H1 (cell line): ENCODE data around the gene DKKL1. TPM values are rescaled to one million over a fixed set of nuclear protein-coding genes. Genes with fewer than 3 reads are reported as not detected.

Experiments
- CTCF ChIA-PET: fragments of 300-600 bp; sonication (Branson Sonifier 250); formaldehyde crosslinking; loops from one replicate; lab custom pipeline; 2021; ENCODE audit not compliant: partially characterized antibody; lab: Charles Lee
- POLR2A ChIA-PET: fragments of 300-600 bp; sonication (Branson Sonifier 250); formaldehyde crosslinking; loops from one replicate; lab custom pipeline; 2021; ENCODE audit warnings: inconsistent platforms; ENCODE audit not compliant: partially characterized antibody; lab: Charles Lee
- DNase-seq, 2 experiments: peaks; one replicate each; pipeline versions ENCODE4 v3.0.0 to v3.0.0-alpha.2; 2010 to 2022; ENCODE audit warnings: low spot score in 2 of 2, low read depth in 1 of 2, mixed read lengths in 1 of 2
- FAIRE-seq: peaks from 2 replicates; lab custom pipeline; 2011; peaks lifted over from hg19 to GRCh38; lab: Jason Lieb, UNC
- H2AFZ ChIP-seq: 2 replicates; pipeline ENCODE4 v1.8.1; 2012; ENCODE audit warnings: low read length, inconsistent platforms
- H2AK5ac ChIP-seq: 2 replicates; pipeline ENCODE4 v1.6.1; 2013; ENCODE audit warnings: low read depth, low read length
- H2BK120ac ChIP-seq: replicated peaks from 2 replicates; pipeline ENCODE3; 2013; ENCODE audit warnings: low read depth, low read length, inconsistent platforms
- H2BK12ac ChIP-seq: 2 replicates; pipeline ENCODE4 v1.6.1; 2013; ENCODE audit warnings: low read depth, low read length
- H2BK15ac ChIP-seq: 2 replicates; pipeline ENCODE4 v1.6.1; 2013; ENCODE audit warnings: low read length
- H2BK20ac ChIP-seq: 2 replicates; pipeline ENCODE4 v1.6.1; 2013; ENCODE audit warnings: low read length
- H2BK5ac ChIP-seq: 2 replicates; pipeline ENCODE4 v1.6.1; 2013; ENCODE audit warnings: low read depth, low read length
- H3K14ac ChIP-seq: 2 replicates; pipeline ENCODE4 v1.6.1; 2013; ENCODE audit warnings: inconsistent platforms; ENCODE audit not compliant: insufficient read length
- H3K18ac ChIP-seq: 2 replicates; pipeline ENCODE4 v1.6.1; 2013; ENCODE audit warnings: low read length; ENCODE audit errors: extremely low read depth
- H3K23ac ChIP-seq: 2 replicates; pipeline ENCODE4 v1.6.1; 2013; ENCODE audit warnings: inconsistent platforms; ENCODE audit not compliant: insufficient read length
- H3K23me2 ChIP-seq: 2 replicates; pipeline ENCODE4 v1.6.1; 2013; ENCODE audit warnings: low read depth, low read length
- H3K27ac ChIP-seq: 2 replicates; pipeline ENCODE4 v1.6.1; 2011; ENCODE audit warnings: low read depth, low read length, inconsistent platforms
- H3K27me3 ChIP-seq, 4 experiments: replicated peaks in 1 of 4; 1 replicate in 1 of 4; 2 replicates in 3 of 4; pipeline versions ENCODE4 v1.6.1 to v1.8.1; 2011 to 2013; ENCODE audit warnings: low read length in 3 of 4, mild to moderate bottlenecking in 3 of 4, inconsistent platforms in 2 of 4, mixed read lengths in 2 of 4, moderate library complexity in 1 of 4; ENCODE audit not compliant: control insufficient read depth in 3 of 4, insufficient read depth in 3 of 4; ENCODE audit errors: extremely low read depth in 1 of 4
- H3K36me3 ChIP-seq, 4 experiments: 2 replicates each; pipeline versions ENCODE4 v1.6.1 to v1.8.1; 2011 to 2013; ENCODE audit warnings: mild to moderate bottlenecking in 4 of 4, low read length in 3 of 4, moderate library complexity in 2 of 4, control low read depth in 1 of 4, inconsistent platforms in 1 of 4; ENCODE audit not compliant: insufficient read depth in 4 of 4, control insufficient read depth in 2 of 4
- H3K4ac ChIP-seq: replicated peaks from 2 replicates; pipeline ENCODE3; 2013; ENCODE audit warnings: low read length, low read depth, mixed read lengths, inconsistent platforms; ENCODE audit not compliant: insufficient read length
- H3K4me1 ChIP-seq, 4 experiments: replicated peaks in 1 of 4; 1 replicate in 1 of 4; 2 replicates in 3 of 4; pipeline versions ENCODE4 v1.6.1 to v1.8.1; 2011 to 2013; ENCODE audit warnings: low read length in 3 of 4, inconsistent platforms in 2 of 4, mixed read lengths in 1 of 4; ENCODE audit not compliant: insufficient read depth in 4 of 4, control insufficient read depth in 3 of 4
- H3K4me2 ChIP-seq, 2 experiments: 2 replicates each; pipeline versions ENCODE4 v1.6.1 to v1.8.1; 2011 to 2013; ENCODE audit warnings: low read depth in 2 of 2, low read length in 2 of 2, control low read depth in 1 of 2, inconsistent platforms in 1 of 2, mild to moderate bottlenecking in 1 of 2; ENCODE audit not compliant: insufficient read depth in 1 of 2
- H3K4me3 ChIP-seq, 4 experiments: fragments of 200-600, 300-600 bp in 1 of 4; sonication (generic), shearing (Covaris generic), sonication (Bioruptor Twin) in 1 of 4; 2 replicates each; pipeline versions ENCODE4 v1.5.1 to v1.8.1; 2011 to 2016; ENCODE audit warnings: low read length in 4 of 4, low read depth in 3 of 4, control low read depth in 2 of 4, inconsistent platforms in 2 of 4, mild to moderate bottlenecking in 2 of 4, mixed read lengths in 1 of 4, moderate library complexity in 1 of 4; ENCODE audit not compliant: insufficient read depth in 2 of 4; ENCODE audit errors: extremely low read depth in 1 of 4
- H3K56ac ChIP-seq: replicated peaks from 2 replicates; pipeline ENCODE3; 2013; ENCODE audit warnings: low read depth, mild to moderate bottlenecking, mixed read lengths, low read length, inconsistent platforms; ENCODE audit not compliant: insufficient read length
- H3K79me1 ChIP-seq: 2 replicates; pipeline ENCODE4 v1.6.1; 2013; ENCODE audit warnings: low read depth, low read length, control low read depth
- H3K79me2 ChIP-seq, 2 experiments: 2 replicates each; pipeline versions ENCODE4 v1.6.1 to v1.8.1; 2012 to 2013; ENCODE audit warnings: low read length in 2 of 2, mild to moderate bottlenecking in 2 of 2, inconsistent platforms in 1 of 2; ENCODE audit not compliant: insufficient read depth in 2 of 2, control insufficient read depth in 1 of 2
- H3K9ac ChIP-seq, 4 experiments: replicated peaks in 1 of 4; 1 replicate in 1 of 4; 2 replicates in 3 of 4; pipeline versions ENCODE4 v1.6.1 to v1.8.1; 2011 to 2013; ENCODE audit warnings: low read depth in 3 of 4, low read length in 3 of 4, control low read depth in 2 of 4, mild to moderate bottlenecking in 2 of 4, moderate library complexity in 2 of 4, inconsistent platforms in 1 of 4; ENCODE audit errors: extremely low read depth in 1 of 4
- H3K9me3 ChIP-seq, 2 experiments: 2 replicates each; pipeline versions ENCODE4 v1.6.1 to v1.8.1; 2012 to 2013; ENCODE audit warnings: mild to moderate bottlenecking in 2 of 2, moderate library complexity in 2 of 2, control low read depth in 1 of 2, inconsistent platforms in 1 of 2, low read depth in 1 of 2, low read length in 1 of 2, mixed read lengths in 1 of 2; ENCODE audit not compliant: insufficient read depth in 2 of 2
- H4K20me1 ChIP-seq, 2 experiments: replicated peaks in 1 of 2; 2 replicates each; pipeline versions ENCODE3 to v1.8.1; 2011 to 2013; ENCODE audit warnings: inconsistent platforms in 2 of 2, low read length in 2 of 2, mild to moderate bottlenecking in 1 of 2; ENCODE audit not compliant: insufficient read depth in 2 of 2, control insufficient read depth in 1 of 2
- H4K5ac ChIP-seq: 2 replicates; pipeline ENCODE4 v1.6.1; 2013; ENCODE audit warnings: low read length, low read depth, mixed read lengths, inconsistent platforms; ENCODE audit not compliant: insufficient read length
- H4K8ac ChIP-seq: 2 replicates; pipeline ENCODE4 v1.8.0; 2013; ENCODE audit warnings: mild to moderate bottlenecking, moderate library complexity, low read length, inconsistent platforms; ENCODE audit not compliant: insufficient read depth; ENCODE audit errors: extremely low read depth
- H4K91ac ChIP-seq: replicated peaks from 2 replicates; pipeline ENCODE3; 2013; ENCODE audit warnings: low read length, mixed read lengths, inconsistent platforms; ENCODE audit not compliant: insufficient read length
- ASH2L ChIP-seq: fragments of 200-600, 300-600 bp; sonication (generic); IDR thresholded peaks from one replicate; pipeline ENCODE4 v1.7.1; 2017; ENCODE audit warnings: low read length
- ATF2 ChIP-seq: IDR thresholded peaks from 2 replicates; pipeline ENCODE4 v1.6.1; 2012; ENCODE audit warnings: low read length, inconsistent platforms
- ATF3 ChIP-seq: IDR thresholded peaks from 2 replicates; pipeline ENCODE4 v1.6.1; 2011; ENCODE audit warnings: low read depth, mild to moderate bottlenecking, low read length; ENCODE audit not compliant: insufficient read depth
- BACH1 ChIP-seq: IDR thresholded peaks from 2 replicates; pipeline ENCODE4 v1.6.1; 2012; ENCODE audit warnings: low read length, improper control_type of control experiment
- CEBPB ChIP-seq: IDR thresholded peaks from 2 replicates; pipeline ENCODE4 v1.6.1; 2012; ENCODE audit warnings: low read depth, low read length
- CHD1 ChIP-seq: IDR thresholded peaks from 2 replicates; pipeline ENCODE4 v1.6.1; 2012; ENCODE audit warnings: low read depth, low read length, improper control_type of control experiment
- HDAC2 ChIP-seq, 2 experiments: fragments of 300-600 bp in 1 of 2; sonication (generic) in 1 of 2; IDR thresholded peaks; 2 replicates each; pipeline ENCODE4 v1.6.1; 2011 to 2012; ENCODE audit warnings: low read depth in 2 of 2, low read length in 2 of 2, mild to moderate bottlenecking in 2 of 2, moderate library complexity in 2 of 2, borderline replicate concordance in 1 of 2, inconsistent platforms in 1 of 2
- KDM4A ChIP-seq: IDR thresholded peaks from one replicate; pipeline ENCODE4 v1.7.1; 2012; ENCODE audit warnings: low read depth, mild to moderate bottlenecking, moderate library complexity, low read length, inconsistent platforms; ENCODE audit not compliant: severe bottlenecking
- NRF1 ChIP-seq: IDR thresholded peaks from 2 replicates; pipeline ENCODE4 v1.6.1; 2011; ENCODE audit warnings: mild to moderate bottlenecking, low read depth, low read length, improper control_type of control experiment
- RFX5 ChIP-seq: IDR thresholded peaks from 2 replicates; pipeline ENCODE4 v1.6.1; 2011; ENCODE audit warnings: low read depth, low read length, improper control_type of control experiment, borderline replicate concordance
- SIX5 ChIP-seq: IDR thresholded peaks from 2 replicates; pipeline ENCODE4 v1.6.1; 2011; ENCODE audit warnings: mild to moderate bottlenecking, low read depth, low read length
- SRF ChIP-seq: IDR thresholded peaks from 2 replicates; pipeline ENCODE4 v1.6.1; 2011; ENCODE audit warnings: mild to moderate bottlenecking, low read depth, low read length, moderate library complexity
- polyA plus RNA-seq, 7 experiments: library from polyadenylated mRNA; depleted of rRNA in 3 of 7; stranded (reverse) in 5 of 7; unstranded in 2 of 7; fragments of >200 nt in 5 of 7; fragments of 200-250 nt in 2 of 7; gene quantifications; 1 replicate in 5 of 7; 2 replicates in 1 of 7; 4 replicates in 1 of 7; pipeline versions ENCODE4 v1.2.1 to v1.2.3, GENCODE V29; 2011 to 2013; ENCODE audit warnings: missing spikeins in 2 of 7, mixed read lengths in 2 of 7
- total RNA-seq: library from RNA; stranded (reverse); fragmentation: NEBNext Ultra II Directional; extraction: Animal tissue kit (Norgen Biotek cat#: 25700); gene quantifications from 2 replicates; pipeline ENCODE4 v1.2.1, GENCODE V29; 2021

Gene DKKL1
- total and polyA plus RNA-seq, 2 of the 8 experiments (the other 6 are each of a cell fraction or from before 2014, with no cell fraction given): 2.6 to 6.8 TPM

- peaks cover 2 to 9% of the 10 kb centered on the region in 2 experiments; a peak in 3 of 4 replicates for H3K79me2 ChIP-seq
- no peak overlapping the region for H3K4me2 ChIP-seq
- TF ChIP-seq SIX5 (no peak), KDM4A (no peak), ATF3 (no peak), CEBPB (no peak), NRF1 (no peak), ATF2 (no peak), HDAC2 (IDR thresholded peaks at IDR 0.05; ENCODE audit: borderline replicate concordance in 1 of 2, low read depth in 2 of 2, low read length in 2 of 2) (no peak), BACH1 (no peak), SRF (no peak), RFX5 (no peak), CHD1 (no peak), ASH2L (no peak)
- FAIRE-seq (no peak), DNase-seq (no peak)
- H4K8ac ChIP-seq: no peak overlapping the region
- H3K23me2 ChIP-seq: peaks cover 7% of the 10 kb centered on the region; the same call in 1 of the 2 replicates
- no peak overlapping the region for H3K9ac ChIP-seq
- H3K4ac ChIP-seq: no peak overlapping the region
- H3K36me3 ChIP-seq: no peaks in the 10 kb centered on the region
- no peak overlapping the region for H2BK15ac ChIP-seq
- no peak overlapping the region for H2BK5ac ChIP-seq
- no peak overlapping the region for H3K4me3 ChIP-seq
- no peaks in the 10 kb centered on the region for H3K79me1 ChIP-seq
- no peak overlapping the region for H2BK12ac ChIP-seq
- no peak overlapping the region for H3K27ac ChIP-seq
- H3K14ac ChIP-seq: no peak overlapping the region
- H4K91ac ChIP-seq: no peak overlapping the region
- ChIA-PET POLR2A (interaction anchor here (0.8 to 3.3 kb wide), 5 partner anchors 9 to 86 kb away, joined by 3 to 12 read pairs (median 4); partner anchors contain the start of genes ALDH16A1, KASH5 and PIH1D1), CTCF (interaction anchor here (1.3 to 2.3 kb wide), 3 partner anchors 26 to 259 kb away, joined by 3 to 9 read pairs (median 5); partner anchors contain the start of gene SLC17A7)
- peaks cover 0 to 8% (median 4%) of the 10 kb centered on the region in 4 experiments; a peak in 5 of 7 replicates for H3K4me1 ChIP-seq
- H2AK5ac ChIP-seq: no peak overlapping the region
- no peak overlapping the region for H2BK20ac ChIP-seq
- no peak overlapping the region for H4K5ac ChIP-seq
- no peak overlapping the region for H3K56ac ChIP-seq
- no peak overlapping the region for H3K23ac ChIP-seq
- no peaks in the 10 kb centered on the region for H4K20me1 ChIP-seq
- H2AFZ ChIP-seq: no peak overlapping the region
- H3K27me3 ChIP-seq: no peaks in the 10 kb centered on the region
- H2BK120ac ChIP-seq: no peak overlapping the region
- H3K9me3 ChIP-seq: 0 out of 4 replicates have a peak, but pooled peaks cover 0 to 7% of the 10 kb centered on the region in 2 experiments
- H3K18ac ChIP-seq: no peak overlapping the region
These were observed 2.4 kb downstream of the DKKL1 start for GRCh38 chr19:49366110-49366509.
